GM12891 (cell line): Measurements from ENCODE around the gene F2RL3.

Experiments
- POLR2A ChIP-seq: IDR thresholded peaks from 2 replicates; pipeline ENCODE4 v1.6.1; 2011; ENCODE audit warnings: low read depth, low read length, control low read depth
- SPI1 ChIP-seq: IDR thresholded peaks from 2 replicates; pipeline ENCODE4 v1.6.1; 2011; ENCODE audit warnings: low read depth, low read length, control low read depth

- TF ChIP-seq SPI1 (no peak), POLR2A (no peak)
These were observed 1.2 kb upstream of the F2RL3 start for GRCh38 chr19:16887353-16888265.
